ENCODE measurements around the gene ZFP82.

Gene ZFP82

GRCh38 chr19:36418287-36419001 is at the start of gene ZFP82:
Gene ZFP82, minus strand, starts transcription at chr19:36418644. Its CDS starts 8,855 bp downstream, at chr19:36409789.
- peaks cover 9% of the 10 kb centered on the region for H3K27me3 Mint-ChIP-seq (ENCODE audit: low read depth)
- peak within 1 kb of the TSS; percentile 96 for H3K4me3 Mint-ChIP-seq
- peaks cover 16% of the 10 kb centered on the region for H3K4me1 Mint-ChIP-seq (ENCODE audit: low read depth)
- peaks cover 26% of the 10 kb centered on the region for H3K36me3 Mint-ChIP-seq (ENCODE audit: low read depth)
- H3K27ac Mint-ChIP-seq: peak within 1 kb of the TSS; percentile 93
- H3K9me3 Mint-ChIP-seq: peaks cover 52% of the 10 kb centered on the region

- H3K27me3 Mint-ChIP-seq (ENCODE audit: low read depth): no peaks in the 10 kb centered on the region
- H3K36me3 Mint-ChIP-seq (ENCODE audit: low read depth): peaks cover 24% of the 10 kb centered on the region
- peaks cover 46% of the 10 kb centered on the region for H3K9me3 Mint-ChIP-seq
Measured at GRCh38 chr19:36460046-36460445, 41.6 kb upstream of the ZFP82 start.

GRCh38 chr19:36456831-36457230 is 38.4 kb upstream of the ZFP82 start:
- no peak overlapping the region for H3K27ac Mint-ChIP-seq
- H3K27me3 Mint-ChIP-seq (ENCODE audit: low read depth): no peaks in the 10 kb centered on the region
- peaks cover 28% of the 10 kb centered on the region for H3K36me3 Mint-ChIP-seq (ENCODE audit: low read depth)
- H3K4me1 Mint-ChIP-seq (ENCODE audit: low read depth): no peaks in the 10 kb centered on the region
- peaks cover 49% of the 10 kb centered on the region for H3K9me3 Mint-ChIP-seq
- H3K4me3 Mint-ChIP-seq: no peak overlapping the region

More at GRCh38 chr19:36460046-36460445, 41.6 kb upstream of the ZFP82 start:
- H3K27ac Mint-ChIP-seq: no peak overlapping the region
- no peaks in the 10 kb centered on the region for H3K4me1 Mint-ChIP-seq (ENCODE audit: low read depth)
- no peak overlapping the region for H3K4me3 Mint-ChIP-seq

GRCh38 chr19:36449059-36449670 is 30.7 kb upstream of the ZFP82 start:
- H3K27me3 Mint-ChIP-seq (ENCODE audit: low read depth): no peaks in the 10 kb centered on the region
- H3K27ac Mint-ChIP-seq: no peak overlapping the region
- H3K36me3 Mint-ChIP-seq (ENCODE audit: low read depth): peaks cover 30% of the 10 kb centered on the region
- H3K4me1 Mint-ChIP-seq (ENCODE audit: low read depth): no peaks in the 10 kb centered on the region
- peaks cover 74% of the 10 kb centered on the region for H3K9me3 Mint-ChIP-seq
- no peak overlapping the region for H3K4me3 Mint-ChIP-seq

- no peak overlapping the region for H3K27ac Mint-ChIP-seq
- no peaks in the 10 kb centered on the region for H3K4me1 Mint-ChIP-seq (ENCODE audit: low read depth)
- H3K4me3 Mint-ChIP-seq: no peak overlapping the region
- H3K27me3 Mint-ChIP-seq (ENCODE audit: low read depth): no peaks in the 10 kb centered on the region
- peaks cover 63% of the 10 kb centered on the region for H3K9me3 Mint-ChIP-seq
- no peaks in the 10 kb centered on the region for H3K36me3 Mint-ChIP-seq (ENCODE audit: low read depth)
Measured at GRCh38 chr19:36441339-36441738, 22.9 kb upstream of the ZFP82 start.

GRCh38 chr19:36436531-36436930 is 18.1 kb upstream of the ZFP82 start:
- peaks cover 45% of the 10 kb centered on the region for H3K9me3 Mint-ChIP-seq
- H3K4me3 Mint-ChIP-seq: no peak overlapping the region
- no peaks in the 10 kb centered on the region for H3K36me3 Mint-ChIP-seq (ENCODE audit: low read depth)
- H3K4me1 Mint-ChIP-seq (ENCODE audit: low read depth): no peaks in the 10 kb centered on the region
- H3K27ac Mint-ChIP-seq: no peak overlapping the region
- H3K27me3 Mint-ChIP-seq (ENCODE audit: low read depth): no peaks in the 10 kb centered on the region

GRCh38 chr19:36423925-36424324 is 5.5 kb upstream of the ZFP82 start:
- Mint-ChIP-seq H3K36me3 (ENCODE audit: low read depth) (peaks cover 4% of the 10 kb centered on the region), H3K4me1 (ENCODE audit: low read depth) (peaks cover 3% of the 10 kb centered on the region), H3K4me3 (no peak overlapping the region), H3K27me3 (ENCODE audit: low read depth) (peaks cover 9% of the 10 kb centered on the region), H3K27ac (no peak overlapping the region), H3K9me3 (peaks cover 51% of the 10 kb centered on the region)

- H3K4me1 Mint-ChIP-seq (ENCODE audit: low read depth): peaks cover 16% of the 10 kb centered on the region
- peaks cover 13% of the 10 kb centered on the region for H3K36me3 Mint-ChIP-seq (ENCODE audit: low read depth)
- peaks cover 55% of the 10 kb centered on the region for H3K9me3 Mint-ChIP-seq
- peaks cover 9% of the 10 kb centered on the region for H3K27me3 Mint-ChIP-seq (ENCODE audit: low read depth)
- peak overlapping the region; percentile 19 for H3K4me3 Mint-ChIP-seq
- no peak overlapping the region for H3K27ac Mint-ChIP-seq
Measured at GRCh38 chr19:36421749-36422481, 3.5 kb upstream of the ZFP82 start.

GRCh38 chr19:36420961-36421748 is 2.7 kb upstream of the ZFP82 start:
- H3K4me3 Mint-ChIP-seq: peak overlapping the region; percentile 12
- H3K9me3 Mint-ChIP-seq: peaks cover 55% of the 10 kb centered on the region
- H3K36me3 Mint-ChIP-seq (ENCODE audit: low read depth): peaks cover 15% of the 10 kb centered on the region
- peaks cover 9% of the 10 kb centered on the region for H3K27me3 Mint-ChIP-seq (ENCODE audit: low read depth)
- peaks cover 16% of the 10 kb centered on the region for H3K4me1 Mint-ChIP-seq (ENCODE audit: low read depth)
- no peak overlapping the region for H3K27ac Mint-ChIP-seq

GRCh38 chr19:36417752-36418286 is 625 bp downstream of the ZFP82 start:
- H3K36me3 Mint-ChIP-seq (ENCODE audit: low read depth): peaks cover 28% of the 10 kb centered on the region
- peak overlapping the region; percentile 93 for H3K27ac Mint-ChIP-seq
- peaks cover 16% of the 10 kb centered on the region for H3K4me1 Mint-ChIP-seq (ENCODE audit: low read depth)
- H3K9me3 Mint-ChIP-seq: peaks cover 53% of the 10 kb centered on the region
- peak overlapping the region; percentile 96 for H3K4me3 Mint-ChIP-seq
- peaks cover 9% of the 10 kb centered on the region for H3K27me3 Mint-ChIP-seq (ENCODE audit: low read depth)

GRCh38 chr19:36409841-36410240 is 8.6 kb downstream of the ZFP82 start:
- Mint-ChIP-seq H3K27ac (no peak overlapping the region), H3K36me3 (ENCODE audit: low read depth) (peaks cover 57% of the 10 kb centered on the region), H3K4me1 (ENCODE audit: low read depth) (no peaks in the 10 kb centered on the region), H3K9me3 (peaks cover 58% of the 10 kb centered on the region), H3K27me3 (ENCODE audit: low read depth) (no peaks in the 10 kb centered on the region), H3K4me3 (no peak overlapping the region)

GRCh38 chr19:36408101-36408500 is 10.3 kb downstream of the ZFP82 start:
- Mint-ChIP-seq H3K4me1 (ENCODE audit: low read depth) (no peaks in the 10 kb centered on the region), H3K9me3 (peaks cover 63% of the 10 kb centered on the region), H3K27ac (no peak overlapping the region), H3K4me3 (no peak overlapping the region), H3K27me3 (ENCODE audit: low read depth) (no peaks in the 10 kb centered on the region), H3K36me3 (ENCODE audit: low read depth) (peaks cover 68% of the 10 kb centered on the region)

GRCh38 chr19:36404498-36404897 is 13.9 kb downstream of the ZFP82 start:
- Mint-ChIP-seq H3K4me3 (no peak overlapping the region), H3K4me1 (ENCODE audit: low read depth) (no peaks in the 10 kb centered on the region), H3K27ac (no peak overlapping the region), H3K36me3 (ENCODE audit: low read depth) (peaks cover 74% of the 10 kb centered on the region), H3K27me3 (ENCODE audit: low read depth) (no peaks in the 10 kb centered on the region), H3K9me3 (peaks cover 56% of the 10 kb centered on the region)

- H3K4me1 Mint-ChIP-seq (ENCODE audit: low read depth): no peaks in the 10 kb centered on the region
- H3K27me3 Mint-ChIP-seq (ENCODE audit: low read depth): no peaks in the 10 kb centered on the region
- no peak overlapping the region for H3K27ac Mint-ChIP-seq
- H3K9me3 Mint-ChIP-seq: peaks cover 49% of the 10 kb centered on the region
- H3K36me3 Mint-ChIP-seq (ENCODE audit: low read depth): peaks cover 67% of the 10 kb centered on the region
- no peak overlapping the region for H3K4me3 Mint-ChIP-seq
Measured at GRCh38 chr19:36401475-36401874, 17.0 kb downstream of the ZFP82 start.

Measured in T-helper 1 cell treated with Interleukin-12 subunit alpha and Interleukin-12 subunit beta and Interleukin-4 antibody, amounts not matched to agents 30 μg/mL and 1 μg/mL, for 36 hours (primary cell).